Upper lobe of left lung (tissue), 6 donors: ENCODE results near the gene TOMM40L. TPM values are rescaled to one million over a fixed set of nuclear protein-coding genes. Genes with fewer than 3 reads are reported as not detected.
A peak's percentile ranks its signal among the peaks of the same experiment; 100 is the strongest.

Experiments
- ATAC-seq, 2 donors: fragments of 200-7000 bp; cut with Tn5 transposase; one replicate each; pipeline ENCODE4 v1.9.1; 2022; ENCODE audit warnings: mild to moderate bottlenecking in 2 of 2, moderate library complexity in 2 of 2; ENCODE audit not compliant: low FRiP score in 2 of 2
- DNase-seq, 2 donors: peaks; one replicate each; pipeline ENCODE4 v3.0.0-alpha.2; 2019 to 2020
- H3K27ac ChIP-seq, 4 donors: fragments of 200-600 bp; sonication (generic); one replicate each; pipeline ENCODE4 v1.5.1; 2016 to 2019
- H3K27me3 ChIP-seq, 4 donors: fragments of 200-600 bp; sonication (generic); one replicate each; pipeline ENCODE4 v1.5.1; 2017 to 2019
- H3K36me3 ChIP-seq, 4 donors: fragments of 200-600 bp; sonication (generic); one replicate each; pipeline ENCODE4 v1.5.1; 2016 to 2019
- H3K4me1 ChIP-seq, 4 donors: fragments of 200-600 bp; sonication (generic); one replicate each; pipeline ENCODE4 v1.5.1; 2018 to 2019
- H3K4me3 ChIP-seq, 4 donors: fragments of 200-600 bp; sonication (generic); one replicate each; pipeline ENCODE4 v1.5.1; 2017 to 2019; ENCODE audit warnings: mild to moderate bottlenecking in 2 of 4, moderate library complexity in 1 of 4
- H3K9me3 ChIP-seq, 4 donors: fragments of 200-600 bp; sonication (generic); one replicate each; pipeline ENCODE4 v1.5.1; 2018 to 2019
- EP300 ChIP-seq, 4 donors: sonication (generic); formaldehyde crosslinking; IDR thresholded peaks; one replicate each; pipeline ENCODE4 v1.5.1; 2017; ENCODE audit warnings: antibody characterized with exemption in 4 of 4, control low read depth in 2 of 4
- POLR2A ChIP-seq, 4 donors: fragments of 450-650 bp; IDR thresholded peaks; one replicate each; pipeline ENCODE4 v1.5.1; 2016 to 2017; ENCODE audit warnings: antibody characterized with exemption in 4 of 4, mild to moderate bottlenecking in 2 of 4
- POLR2AphosphoS5 ChIP-seq, 2 donors: sonication (generic); formaldehyde crosslinking; IDR thresholded peaks; one replicate each; pipeline ENCODE4 v1.5.1; 2017; ENCODE audit warnings: antibody characterized with exemption in 2 of 2
- WGBS, 2 donors: methylation state at CpG; one replicate each; pipeline ENCODE4 v1.1.5; 2017 to 2018; 5-methylcytosine and 5-hydroxymethylcytosine counted together
- total RNA-seq, 6 donors: library from RNA; depleted of rRNA in 4 of 6; stranded (reverse); fragments of >200 nt in 4 of 6; gene quantifications; one replicate each; pipeline versions ENCODE4 v1.1.0 to v1.2.1, GENCODE V29; 2016 to 2021
- TF ChIP-seq, protein P1 (sequence below), 6 experiments: fragments of 450-650 bp in 4 of 6; fragments of 200-600 bp in 2 of 6; sonication (generic) in 2 of 6; IDR thresholded peaks; one replicate each; pipeline ENCODE4 v1.5.1; 2016 to 2019; ENCODE audit warnings: antibody characterized with exemption in 6 of 6
- donor health status: DM: no; HTN: no; CAD: no; lungs with moderate emphysema.
- donor health status: DM: no; HTN: yes; CAD: no; lungs with severe emphysema.

The TOMM40L gene
- total RNA-seq, 6 donors from 2014 or later: 3.1 to 14.4 (median 9.9) TPM

DNA sequence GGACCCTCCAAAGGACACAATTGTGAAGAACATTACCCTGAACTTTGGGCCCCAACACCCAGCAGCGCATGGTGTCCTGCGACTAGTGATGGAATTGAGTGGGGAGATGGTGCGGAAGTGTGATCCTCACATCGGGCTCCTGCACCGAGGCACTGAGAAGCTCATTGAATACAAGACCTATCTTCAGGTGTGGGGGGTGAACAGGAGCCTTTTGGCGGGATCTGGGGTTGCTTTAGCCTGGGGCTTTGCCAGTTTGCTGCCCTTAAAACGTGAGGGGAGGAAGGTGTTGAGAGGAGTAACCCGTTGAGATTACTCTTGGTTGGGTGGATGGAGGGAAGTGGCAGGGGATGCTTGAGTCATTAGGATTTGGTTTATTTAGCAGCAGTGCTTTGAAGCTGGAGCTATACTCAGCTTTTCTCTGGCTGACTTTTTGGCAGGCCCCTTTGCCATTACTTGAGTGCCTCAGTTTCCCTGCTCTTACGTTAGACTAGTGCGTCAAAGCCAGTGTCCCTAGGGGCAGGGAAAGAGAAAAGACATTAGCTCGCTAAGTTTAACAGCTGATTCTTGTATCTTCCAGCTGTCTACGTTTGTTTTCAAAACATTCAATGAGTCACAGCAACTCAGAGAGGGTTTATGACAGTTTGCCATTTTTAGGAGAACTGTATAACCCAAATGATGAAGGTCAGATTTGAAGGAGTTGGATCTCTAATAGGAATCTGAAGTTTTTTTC, 19.3 kb upstream of the TOMM40L start:
- H3K4me3 ChIP-seq: no peak overlapping the region
- peak overlapping the region; percentile 64 to 97 (median 84) for H3K27ac ChIP-seq
- H3K4me1 ChIP-seq: peaks cover 41 to 57% (median 51%) of the 10 kb centered on the region in 4 donors
- 78 to 83% methylated on average over 12 of the region's 12 CpGs for WGBS, 2 donors
- no peaks in the 10 kb centered on the region for H3K9me3 ChIP-seq
- peaks cover 26 to 73% (median 52%) of the 10 kb centered on the region in 4 donors for H3K36me3 ChIP-seq
- TF ChIP-seq POLR2A (IDR thresholded peaks at IDR 0.05): no peak
- no peak for TF ChIP-seq POLR2AphosphoS5 (IDR thresholded peaks at IDR 0.05)
- TF ChIP-seq, protein P1, sequence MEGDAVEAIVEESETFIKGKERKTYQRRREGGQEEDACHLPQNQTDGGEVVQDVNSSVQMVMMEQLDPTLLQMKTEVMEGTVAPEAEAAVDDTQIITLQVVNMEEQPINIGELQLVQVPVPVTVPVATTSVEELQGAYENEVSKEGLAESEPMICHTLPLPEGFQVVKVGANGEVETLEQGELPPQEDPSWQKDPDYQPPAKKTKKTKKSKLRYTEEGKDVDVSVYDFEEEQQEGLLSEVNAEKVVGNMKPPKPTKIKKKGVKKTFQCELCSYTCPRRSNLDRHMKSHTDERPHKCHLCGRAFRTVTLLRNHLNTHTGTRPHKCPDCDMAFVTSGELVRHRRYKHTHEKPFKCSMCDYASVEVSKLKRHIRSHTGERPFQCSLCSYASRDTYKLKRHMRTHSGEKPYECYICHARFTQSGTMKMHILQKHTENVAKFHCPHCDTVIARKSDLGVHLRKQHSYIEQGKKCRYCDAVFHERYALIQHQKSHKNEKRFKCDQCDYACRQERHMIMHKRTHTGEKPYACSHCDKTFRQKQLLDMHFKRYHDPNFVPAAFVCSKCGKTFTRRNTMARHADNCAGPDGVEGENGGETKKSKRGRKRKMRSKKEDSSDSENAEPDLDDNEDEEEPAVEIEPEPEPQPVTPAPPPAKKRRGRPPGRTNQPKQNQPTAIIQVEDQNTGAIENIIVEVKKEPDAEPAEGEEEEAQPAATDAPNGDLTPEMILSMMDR (IDR thresholded peaks at IDR 0.05): no peak
- no peak for TF ChIP-seq EP300 (IDR thresholded peaks at IDR 0.05)
- ATAC-seq (no peak), DNase-seq (no peak)
- no peaks in the 10 kb centered on the region for H3K27me3 ChIP-seq

DNA sequence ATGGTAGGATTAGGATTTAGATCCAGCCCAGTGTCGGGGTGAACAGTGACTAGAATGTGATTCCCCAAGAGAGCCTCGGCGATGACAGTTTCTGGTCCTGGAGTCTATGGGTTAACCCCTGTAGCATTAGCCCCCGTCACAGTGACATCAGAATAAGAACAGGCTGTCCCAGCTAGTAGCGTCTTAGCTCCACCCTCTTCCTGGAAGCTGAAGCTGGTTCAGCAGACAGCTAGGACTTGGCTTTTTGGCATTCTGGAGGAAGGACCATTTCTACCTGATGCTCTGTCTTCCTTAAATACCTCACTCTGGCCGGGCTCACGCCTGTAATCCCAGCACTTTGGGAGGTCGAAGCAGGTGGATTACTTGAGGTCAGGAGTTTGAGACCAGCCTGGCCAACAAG, 18.7 kb upstream of the TOMM40L start:
- peak overlapping the region; percentile 64 to 97 (median 84) for H3K27ac ChIP-seq
- TF ChIP-seq, protein P1 (IDR thresholded peaks at IDR 0.05): no peak
- peak; percentile 92 to 99 (median 97) for TF ChIP-seq EP300 (IDR thresholded peaks at IDR 0.05)
- peak; percentile 85 to 94 for TF ChIP-seq POLR2AphosphoS5 (IDR thresholded peaks at IDR 0.05)
- peak in 2 of 4 donors; percentile 55 to 57 for TF ChIP-seq POLR2A (IDR thresholded peaks at IDR 0.05)
- WGBS, 2 donors: 81 to 83% methylated on average over 7 to 8 of the region's 8 CpGs
- DNase-seq: peak in 1 of 2 donors; percentile 56
- H3K36me3 ChIP-seq: peaks cover 32 to 79% (median 58%) of the 10 kb centered on the region in 4 donors
- peak; percentile 47 to 72 for ATAC-seq
- H3K4me3 ChIP-seq: no peak overlapping the region
- H3K9me3 ChIP-seq: no peaks in the 10 kb centered on the region
- peaks cover 38 to 54% (median 47%) of the 10 kb centered on the region in 4 donors for H3K4me1 ChIP-seq
- H3K27me3 ChIP-seq: no peaks in the 10 kb centered on the region

DNA sequence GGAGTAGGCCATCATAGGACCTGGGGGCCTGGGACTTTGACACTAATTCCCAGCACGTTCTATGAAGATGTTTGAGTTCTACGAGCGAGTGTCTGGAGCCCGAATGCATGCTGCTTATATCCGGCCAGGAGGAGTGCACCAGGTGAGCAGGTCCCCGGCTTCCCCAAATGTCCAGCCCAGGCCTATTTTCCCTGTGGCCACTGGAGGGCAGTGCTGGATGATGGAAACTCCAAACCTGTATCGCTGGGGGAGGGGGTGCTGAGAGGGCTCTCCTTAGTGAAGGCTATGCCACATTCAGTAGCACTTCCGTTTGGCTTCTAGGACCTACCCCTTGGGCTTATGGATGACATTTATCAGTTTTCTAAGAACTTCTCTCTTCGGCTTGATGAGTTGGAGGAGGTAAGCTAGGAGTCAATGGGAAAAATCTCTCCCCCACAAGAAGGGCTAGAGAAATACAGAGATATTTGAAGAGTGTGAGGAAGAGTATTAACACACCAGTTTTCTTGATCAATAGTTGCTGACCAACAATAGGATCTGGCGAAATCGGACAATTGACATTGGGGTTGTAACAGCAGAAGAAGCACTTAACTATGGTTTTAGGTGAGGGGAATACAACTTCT, 16.0 kb upstream of the TOMM40L start:
- Histone ChIP-seq H3K4me3 (no peak overlapping the region), H3K4me1 (peaks cover 25 to 39% (median 29%) of the 10 kb centered on the region in 4 donors), H3K27me3 (no peaks in the 10 kb centered on the region), H3K27ac (peak overlapping the region in 2 of 4 donors; percentile 76 to 83), H3K36me3 (peaks cover 49 to 90% (median 81%) of the 10 kb centered on the region in 4 donors), H3K9me3 (no peaks in the 10 kb centered on the region)
- TF ChIP-seq POLR2A (IDR thresholded peaks at IDR 0.05) (no peak), POLR2AphosphoS5 (IDR thresholded peaks at IDR 0.05) (peak in 1 of 2 donors; percentile 45)
- TF ChIP-seq, protein P1 (IDR thresholded peaks at IDR 0.05): peak; percentile 82 to 96 (median 90)
- 38% methylated on average over 11 of the region's 11 CpGs for WGBS, 2 donors
- DNase-seq: peak in 1 of 2 donors; percentile 87
- ATAC-seq: peak; percentile 89

GRCh38 chr1:161214369-161214768, 11.5 kb upstream of the TOMM40L start:
- ATAC-seq: peak in 1 of 2 donors; percentile 52

More at GRCh38 chr1:161214369-161214768, 11.5 kb upstream of the TOMM40L start:
- H3K27me3 ChIP-seq: no peaks in the 10 kb centered on the region
- peak overlapping the region in 2 of 4 donors; percentile 41 to 50 for H3K4me3 ChIP-seq
- no peaks in the 10 kb centered on the region for H3K9me3 ChIP-seq
- peak overlapping the region; percentile 88 to 95 (median 92) for H3K27ac ChIP-seq
- peaks cover 38 to 60% (median 52%) of the 10 kb centered on the region in 4 donors for H3K36me3 ChIP-seq
- H3K4me1 ChIP-seq: peaks cover 5 to 21% (median 12%) of the 10 kb centered on the region in 4 donors
- WGBS, 2 donors: 79 to 83% methylated on average over 9 of the region's 9 CpGs
- DNase-seq: no peak
- TF ChIP-seq, protein P1 (IDR thresholded peaks at IDR 0.05): no peak
- TF ChIP-seq POLR2AphosphoS5 (IDR thresholded peaks at IDR 0.05): peak in 1 of 2 donors; percentile 11
